ENCODE measurements around the gene FGFR2. TPM values are rescaled to one million over a fixed set of nuclear protein-coding genes. Genes with fewer than 3 reads are reported as not detected.

The FGFR2 gene
- total RNA-seq, 1 experiment from 2014 or later = 135 TPM

GRCh38 chr10:121518333-121518732, 79.9 kb downstream of the FGFR2 start:
- peaks cover 3% of the 10 kb centered on the region; the same call in 1 of the 2 replicates for H3K4me1 ChIP-seq (ENCODE audit: insufficient read depth, low read length)
- no peak overlapping the region for H3K14ac ChIP-seq (ENCODE audit: insufficient read depth, low read length)
- H4K5ac ChIP-seq (ENCODE audit: insufficient read length, low read depth, low read length) = no peak overlapping the region
- H3K27me3 ChIP-seq (ENCODE audit: insufficient read depth, low read length) = no peaks in the 10 kb centered on the region
- H2BK12ac ChIP-seq (ENCODE audit: insufficient read length, low read depth, low read length) = no peak overlapping the region
- no peaks in the 10 kb centered on the region for H3K9me3 ChIP-seq (ENCODE audit: control insufficient read depth, low read depth, low read length)
- no peak overlapping the region for H3K56ac ChIP-seq (ENCODE audit: insufficient read length, low read depth, low read length)
- peaks cover 7% of the 10 kb centered on the region; the same call in 1 of the 2 replicates for H3K79me2 ChIP-seq (ENCODE audit: insufficient read depth, low read length)
- Mint-ChIP-seq H3K4me1 (peaks cover 25 to 30% of the 10 kb centered on the region in 2 experiments), H3K27me3 (ENCODE audit: low read depth) (no peaks in the 10 kb centered on the region), H3K36me3 (ENCODE audit: insufficient read depth in 1 of 3, low read depth in 3 of 3) (peaks cover 42 to 95% (median 92%) of the 10 kb centered on the region in 3 experiments), H3K27ac (peak overlapping the region in 1 of 3 experiments; percentile 17; a peak in 1 of 7 replicates), H3K4me3 (no peak overlapping the region), H3K9me3 (no peaks in the 10 kb centered on the region)
- H3K23ac ChIP-seq (ENCODE audit: insufficient read length, low read depth, low read length) = no peak overlapping the region
- no peak overlapping the region for H4K8ac ChIP-seq (replicated peaks; ENCODE audit: insufficient read length, low read depth, low read length)
- no peak overlapping the region for H2BK5ac ChIP-seq (ENCODE audit: insufficient read length, low read length)
- H4K20me1 ChIP-seq (ENCODE audit: control insufficient read depth, insufficient read depth, insufficient read length) = no peaks in the 10 kb centered on the region
- H3K18ac ChIP-seq (ENCODE audit: insufficient read length, low read depth, low read length) = no peak overlapping the region
- TF ChIP-seq CTCF (conservative IDR thresholded peaks at IDR 0.05) = no peak
- H3K23me2 ChIP-seq (ENCODE audit: insufficient read length, low read depth, low read length, poor library complexity, severe bottlenecking) = no peaks in the 10 kb centered on the region
- H3T11ph ChIP-seq (ENCODE audit: low read length) = no peak overlapping the region
- H3K79me1 ChIP-seq (ENCODE audit: insufficient read depth, low read depth, low read length, poor library complexity, severe bottlenecking) = peaks cover 4% of the 10 kb centered on the region
- WGBS (ENCODE audit: extremely low coverage, insufficient read length, low lambda C conversion rate) = no CpG with 5 or more reads among the region's 4 CpGs
- H2AK5ac ChIP-seq (ENCODE audit: insufficient read length, low read length) = no peak overlapping the region
- no peak overlapping the region for H2BK15ac ChIP-seq (ENCODE audit: low read depth, low read length)
- no peak overlapping the region for H3K4me2 ChIP-seq (ENCODE audit: insufficient read depth, insufficient read length, low read length)
- H2BK20ac ChIP-seq (ENCODE audit: low read depth, low read length, poor library complexity, severe bottlenecking) = no peak overlapping the region
- H3K9ac ChIP-seq (ENCODE audit: extremely low read depth, insufficient read length, low read length) = no peak overlapping the region
- H2BK120ac ChIP-seq (ENCODE audit: low read depth, low read length, poor library complexity, severe bottlenecking) = no peak overlapping the region
- H3K27ac ChIP-seq (ENCODE audit: insufficient read length, low read depth, low read length) = no peak overlapping the region
- H4K91ac ChIP-seq (ENCODE audit: insufficient read length, low read depth, low read length) = no peak overlapping the region
- H2AFZ ChIP-seq (ENCODE audit: low read length) = no peak overlapping the region
- no peak overlapping the region for H3K4ac ChIP-seq (ENCODE audit: low read depth, low read length)
- no peak for DNase-seq

Data from H9 (cell line).